CD1c-positive myeloid dendritic cell (primary cell): Measurements from ENCODE around the gene SEMA6A.
A peak's percentile ranks its signal among the peaks of the same experiment; 100 is the strongest.

Source experiments
- DNase-seq: peaks from one replicate; pipeline ENCODE4 v3.0.0-alpha.2; 2016; ENCODE audit errors: extremely low spot score

The SEMA6A gene

DNA sequence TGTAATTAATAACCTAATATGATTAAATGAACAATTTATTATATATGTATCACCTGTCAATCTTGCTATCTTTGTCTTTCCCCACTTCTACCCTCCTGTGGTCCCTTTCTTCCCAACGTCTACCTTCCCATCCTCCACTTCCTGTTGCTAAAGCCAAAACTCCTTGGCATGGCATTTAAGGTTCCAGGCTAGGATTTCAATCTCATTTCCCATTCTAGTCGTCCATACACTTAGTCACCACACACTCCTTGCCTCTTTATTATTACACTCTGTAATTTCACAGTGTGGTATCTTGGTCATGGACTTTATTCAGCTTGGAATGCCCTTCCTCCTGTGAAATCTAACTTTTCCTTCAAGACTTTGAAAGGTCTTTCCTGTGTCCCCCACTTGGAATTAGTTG is 115.3 kb downstream of the SEMA6A start:
- no peak for DNase-seq

DNA sequence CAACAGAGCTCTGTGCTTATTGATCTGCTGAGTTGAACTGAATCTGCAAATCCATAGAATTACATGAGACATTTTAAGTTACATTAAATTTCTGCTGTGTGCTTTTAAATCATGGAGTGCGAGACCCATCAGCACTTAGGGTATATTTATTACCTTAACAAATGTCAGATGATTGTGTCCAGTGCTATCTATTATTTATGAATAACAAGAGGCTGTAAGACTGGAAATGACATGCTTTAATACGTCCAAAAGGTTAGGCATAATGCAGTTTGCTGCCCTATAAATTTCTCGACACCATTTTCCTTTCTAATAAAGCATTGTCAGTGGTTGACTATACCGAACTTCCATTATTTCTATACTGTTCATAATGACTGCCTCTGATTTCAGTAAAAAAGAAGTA is 117.6 kb downstream of the SEMA6A start:
- no peak for DNase-seq

DNA sequence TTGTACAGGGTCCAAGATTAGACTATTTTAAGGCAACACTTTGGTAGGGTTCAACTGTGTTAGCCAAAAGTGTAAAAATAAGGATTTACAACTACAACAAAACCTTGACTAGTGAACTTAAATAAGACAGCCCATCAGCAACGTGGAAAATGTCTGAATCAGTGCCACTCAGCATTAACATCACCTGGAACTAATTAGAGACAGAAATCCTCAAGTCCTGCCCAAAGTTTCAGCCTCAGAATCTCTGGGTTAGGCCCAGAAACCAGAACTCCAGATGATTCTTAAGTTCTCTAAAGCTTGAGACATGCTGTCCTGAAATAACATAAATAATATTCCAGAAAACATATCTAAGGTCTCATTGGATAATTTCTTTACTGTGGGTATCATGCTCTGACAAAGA is 118.6 kb downstream of the SEMA6A start:
- DNase-seq = no peak

DNA sequence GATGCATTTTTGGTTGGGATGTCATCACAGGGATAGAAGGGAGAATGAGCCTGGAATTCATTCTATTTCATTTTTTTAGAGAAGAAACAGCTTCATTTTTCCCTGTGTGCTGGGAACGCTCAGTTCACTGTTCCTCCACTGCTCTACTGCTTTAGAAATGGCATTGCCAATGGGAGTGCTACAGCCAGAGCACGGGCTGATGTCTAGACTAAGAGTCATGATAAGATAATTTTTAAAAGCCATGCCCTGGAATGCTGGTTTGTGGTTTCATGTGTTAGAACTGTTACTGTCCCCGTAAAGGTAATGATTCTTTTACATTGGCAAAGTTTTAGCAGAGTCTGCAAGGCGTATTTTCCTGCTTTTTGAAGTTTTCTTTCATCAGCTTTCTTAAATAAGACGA is 119.6 kb downstream of the SEMA6A start:
- no peak for DNase-seq

DNA sequence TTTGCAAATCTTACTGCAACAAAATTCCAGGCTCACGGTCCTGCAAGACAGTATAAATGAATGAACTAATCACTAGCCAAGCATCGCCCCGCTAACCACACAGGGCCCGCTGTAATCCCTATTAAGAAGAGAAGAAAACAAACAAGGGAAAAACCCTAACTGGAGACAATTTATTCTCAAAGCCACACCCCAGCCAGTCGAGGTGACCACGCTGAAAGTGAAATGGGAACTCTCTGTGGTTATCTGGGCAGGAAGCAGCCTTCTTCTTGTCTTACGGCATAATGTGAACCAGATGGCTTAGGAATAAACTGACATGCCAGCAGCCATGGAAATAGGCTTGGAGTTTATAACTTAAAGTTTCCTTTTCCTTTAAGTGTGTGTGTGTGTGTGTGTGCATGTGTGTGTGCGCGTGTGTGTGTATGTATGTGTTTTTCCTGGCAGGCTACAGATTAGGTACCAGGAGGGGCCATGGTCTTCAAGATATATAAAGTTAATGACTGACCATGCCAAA is 120.2 kb downstream of the SEMA6A start:
- DNase-seq = peak; percentile 16

DNA sequence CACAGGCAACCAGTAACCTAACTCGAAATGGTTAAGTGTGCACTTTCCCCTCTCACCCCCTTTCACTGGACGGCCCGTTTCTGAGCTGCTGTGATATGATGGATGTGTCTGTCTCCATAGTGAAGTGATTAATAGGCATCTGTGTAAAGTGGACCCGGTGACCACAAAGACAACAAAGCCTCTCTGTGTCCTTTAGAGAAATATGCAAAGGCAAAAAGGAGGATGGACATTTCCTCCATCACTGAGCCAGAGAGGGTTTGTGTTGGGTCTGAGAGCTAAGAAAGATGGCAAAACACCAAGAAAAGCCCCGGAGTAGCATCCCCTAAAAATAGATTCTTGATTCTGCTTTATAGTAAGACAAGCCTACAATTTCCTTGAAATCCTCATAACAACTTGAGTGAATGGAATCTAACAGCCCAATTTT is 120.6 kb downstream of the SEMA6A start:
- no peak for DNase-seq

DNA sequence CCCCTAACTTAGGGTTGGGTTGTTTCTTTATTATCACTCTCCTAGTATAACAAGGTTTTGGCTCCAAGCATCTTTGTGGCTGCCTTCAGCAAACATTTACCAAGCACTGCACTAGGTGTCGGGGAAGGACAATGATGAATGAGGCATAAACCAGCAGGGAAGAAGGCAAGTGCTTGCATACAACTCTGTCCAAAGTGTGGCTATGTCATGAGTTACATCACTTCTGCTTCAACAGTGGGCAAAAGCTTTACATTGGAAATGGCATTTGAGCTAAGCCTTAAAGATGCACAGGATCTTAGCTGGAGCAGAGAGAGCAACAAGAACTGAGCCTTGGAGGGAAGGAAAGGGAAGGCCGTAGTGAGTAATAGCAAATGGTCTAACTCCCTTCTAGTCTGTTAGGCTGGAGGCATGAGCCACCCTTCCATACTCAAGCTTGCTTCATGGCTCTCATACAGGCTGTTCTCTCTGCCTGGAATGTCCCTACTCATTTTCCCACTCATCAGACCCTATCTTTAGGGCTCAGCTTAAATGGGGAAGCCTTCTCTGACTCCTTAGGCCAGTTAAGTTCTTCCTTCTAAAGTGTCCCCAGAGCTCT is 121.8 kb downstream of the SEMA6A start:
- DNase-seq = no peak

DNA sequence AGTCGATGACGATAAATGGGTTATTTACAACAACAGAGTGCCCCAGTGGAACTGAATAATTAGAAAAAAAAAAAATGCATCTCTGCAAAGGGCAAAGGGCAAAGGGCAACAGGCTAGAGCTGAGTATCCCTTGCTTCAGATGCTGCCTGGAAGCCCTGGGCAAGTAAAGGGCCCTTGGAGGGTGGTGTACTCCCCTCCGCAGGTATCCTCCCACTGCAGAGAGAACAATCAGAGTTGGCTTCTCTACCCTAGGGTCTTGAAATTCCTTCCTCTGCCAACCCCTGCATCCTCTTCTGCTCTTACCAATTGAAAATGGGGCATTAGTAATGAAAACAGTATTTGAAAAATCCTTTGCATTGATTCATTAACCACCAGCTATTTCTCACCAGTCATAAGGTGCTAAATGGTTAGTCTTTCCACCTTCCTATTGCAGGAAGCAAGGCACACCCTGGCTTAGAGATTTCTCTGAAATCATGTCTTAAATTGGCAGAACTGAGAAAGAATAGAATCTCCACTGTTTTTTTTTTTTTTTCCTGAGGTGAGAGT is 122.6 kb downstream of the SEMA6A start:
- DNase-seq = no peak

DNA sequence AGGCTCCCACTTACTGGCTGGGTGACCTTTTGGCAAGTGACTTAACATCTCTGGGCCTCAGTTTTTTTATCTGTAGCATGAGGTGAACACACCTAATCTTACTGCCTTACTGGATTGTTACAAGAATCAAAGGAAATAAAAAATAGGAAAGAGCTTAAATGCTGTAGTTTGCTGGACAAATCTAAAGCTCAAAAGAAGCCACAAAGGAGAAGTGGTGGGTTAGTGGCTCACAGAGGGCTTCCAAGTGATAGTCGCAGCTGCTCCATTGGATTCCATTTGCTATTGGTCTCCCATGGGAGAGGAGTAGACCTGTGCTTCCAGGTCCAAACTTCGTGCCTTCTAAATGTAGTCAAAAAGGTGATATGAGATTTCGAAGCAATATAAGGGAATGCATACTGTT is 123.6 kb downstream of the SEMA6A start:
- no peak for DNase-seq

DNA sequence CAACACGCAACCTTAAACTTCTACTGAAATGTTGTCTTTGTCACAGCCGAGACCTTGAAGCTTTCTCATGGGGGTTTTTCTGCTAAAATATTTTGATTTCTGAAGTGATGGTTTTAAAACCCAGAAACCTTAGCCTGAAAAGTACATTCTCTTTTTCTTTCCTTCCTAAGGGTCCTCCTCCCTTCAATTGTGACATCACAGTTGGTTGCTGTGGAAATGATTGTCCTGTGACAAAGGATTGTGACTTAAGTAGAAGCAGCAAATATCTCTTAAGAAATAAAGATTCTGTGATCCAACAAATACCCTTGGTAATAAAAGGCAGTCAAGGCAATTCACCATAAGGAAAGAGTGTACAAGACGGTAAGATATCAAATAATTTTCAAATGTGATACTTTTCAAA is 125.2 kb downstream of the SEMA6A start:
- no peak for DNase-seq

DNA sequence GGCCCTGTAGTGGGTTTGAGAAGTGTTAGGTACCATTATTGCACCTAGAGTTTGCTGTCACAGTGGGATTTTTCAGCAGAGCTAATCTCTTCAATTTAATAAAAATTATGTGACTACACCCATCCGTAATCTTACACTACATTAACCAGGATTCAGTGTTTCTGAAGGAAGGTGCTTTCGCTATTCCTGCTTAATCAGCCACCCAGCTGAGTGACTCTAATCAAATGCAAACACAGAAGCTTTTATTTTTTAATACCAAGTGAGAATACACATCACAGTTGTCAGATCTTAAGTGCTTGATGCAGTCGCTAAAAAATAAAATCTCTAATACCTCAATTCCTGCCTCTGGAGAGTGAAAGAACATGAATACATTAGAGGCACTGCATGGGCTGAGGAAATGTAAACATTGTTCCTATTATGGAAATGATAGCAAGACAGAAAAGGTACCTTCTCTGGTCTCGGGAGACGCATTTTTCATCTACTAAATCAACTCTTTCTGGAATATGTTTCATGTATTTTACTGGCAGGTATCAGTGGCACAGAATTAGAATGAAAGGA is 125.7 kb downstream of the SEMA6A start:
- DNase-seq = no peak

DNA sequence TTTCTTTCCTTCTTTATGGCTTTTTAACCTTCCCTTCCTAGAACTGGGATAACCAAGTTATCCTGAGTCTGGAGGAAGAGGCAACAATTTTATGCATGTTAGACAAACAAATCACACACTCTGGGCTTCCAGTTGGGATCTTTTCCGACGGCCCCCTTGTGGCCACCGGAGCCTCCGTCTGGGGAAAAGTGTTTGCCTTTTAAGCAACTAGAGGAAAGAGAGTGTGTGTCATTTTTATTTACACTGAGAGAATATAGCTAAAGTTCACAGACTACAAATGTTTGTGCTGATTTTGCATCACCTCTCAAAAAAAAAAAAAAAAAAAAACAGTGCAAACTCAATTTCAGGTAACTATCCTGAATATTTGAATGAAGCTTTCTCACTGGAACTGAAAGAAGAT is 126.2 kb downstream of the SEMA6A start:
- DNase-seq = no peak

DNA sequence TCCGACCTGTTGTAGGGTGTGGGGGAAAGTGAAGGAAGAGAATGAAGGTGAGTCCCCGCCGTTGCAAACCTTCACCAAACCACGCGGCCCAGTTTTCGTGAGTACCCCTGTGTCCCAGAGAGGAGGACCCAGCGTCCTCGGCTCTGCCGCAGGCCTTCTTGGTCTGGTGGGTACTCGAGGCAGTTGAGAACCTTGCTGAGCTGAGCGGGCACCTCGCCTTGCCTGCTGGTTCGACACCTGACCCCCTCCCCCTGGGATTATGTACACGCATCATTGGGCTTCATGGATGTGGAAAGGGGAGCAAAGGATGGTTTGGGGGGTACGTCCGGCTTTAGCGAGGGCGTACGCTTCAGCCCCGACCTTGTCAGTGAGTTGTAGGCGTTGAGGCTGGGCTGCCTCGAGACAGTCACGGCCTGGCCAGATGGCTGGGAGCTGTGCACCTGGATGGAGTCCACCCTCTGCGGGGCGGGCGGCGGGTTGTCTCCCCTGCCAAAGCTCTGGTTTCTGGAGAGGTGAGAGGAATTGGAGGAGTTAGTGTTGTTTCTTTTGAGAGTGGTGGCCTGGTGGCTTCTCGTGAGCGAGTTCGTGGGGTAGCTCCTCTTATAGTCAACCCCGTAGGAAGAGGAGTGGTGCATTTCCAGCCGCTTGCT is 128.1 kb downstream of the SEMA6A start:
- DNase-seq = no peak

DNA sequence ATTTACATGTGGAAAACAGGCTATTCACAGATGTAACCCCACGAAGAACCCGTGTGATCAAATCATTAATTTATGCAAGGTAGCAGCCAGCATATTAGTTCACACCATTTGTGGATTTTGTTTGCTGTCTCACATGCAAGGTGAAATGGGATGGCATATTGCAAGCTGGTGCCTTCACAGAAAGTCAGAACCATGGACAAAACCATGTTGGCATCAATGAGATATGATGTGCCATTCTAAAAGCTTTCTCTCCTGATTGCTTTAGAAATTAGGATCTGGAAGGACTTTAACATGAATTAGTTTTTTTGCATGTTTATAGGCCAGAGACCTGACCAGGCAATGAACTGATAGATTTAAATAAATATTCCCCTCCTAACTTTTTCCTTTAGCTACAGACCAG is 129.3 kb downstream of the SEMA6A start:
- no peak for DNase-seq

DNA sequence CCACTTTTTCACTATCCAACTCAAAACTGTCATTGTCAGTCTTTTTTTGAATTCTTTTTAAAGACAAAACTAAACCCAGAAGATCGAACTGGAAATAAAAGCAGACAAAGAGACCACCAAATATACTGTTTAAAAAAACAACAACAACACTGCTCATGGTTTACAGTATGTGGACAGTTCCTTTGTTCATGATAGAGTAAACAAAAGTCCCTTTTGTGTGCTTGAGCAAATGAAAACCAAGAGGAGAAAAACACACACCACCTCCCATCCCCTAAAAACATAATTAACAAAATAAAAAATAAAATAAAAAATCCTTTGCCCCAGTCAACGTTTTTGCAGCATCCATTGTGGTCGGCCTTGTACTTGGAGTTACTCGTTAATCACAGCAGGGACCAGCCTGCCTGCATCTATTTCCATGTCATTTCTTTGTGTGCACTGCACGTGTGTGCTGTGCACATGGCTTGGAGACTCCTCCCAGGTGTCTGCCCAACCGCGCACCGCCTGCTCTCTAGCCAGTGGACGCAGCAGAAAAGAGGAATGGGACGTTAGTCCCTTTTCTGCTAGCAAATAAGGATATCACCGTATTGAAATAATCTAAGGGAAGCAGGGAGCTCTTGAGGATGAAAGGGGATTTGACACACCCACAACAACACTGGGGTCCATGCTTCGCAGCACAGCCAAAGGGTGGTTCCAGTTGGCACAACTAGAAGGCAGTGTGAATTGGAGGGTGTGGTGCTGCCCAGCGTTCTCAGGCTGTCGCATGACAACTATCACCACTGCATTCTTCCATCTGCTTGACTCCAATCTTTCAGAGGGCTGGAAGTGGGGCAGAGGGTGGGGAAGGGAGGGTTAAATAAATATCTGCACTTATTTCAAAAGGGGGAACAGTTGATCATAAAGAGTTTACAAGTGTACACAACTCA is 130.0 kb downstream of the SEMA6A start:
- no peak for DNase-seq

DNA sequence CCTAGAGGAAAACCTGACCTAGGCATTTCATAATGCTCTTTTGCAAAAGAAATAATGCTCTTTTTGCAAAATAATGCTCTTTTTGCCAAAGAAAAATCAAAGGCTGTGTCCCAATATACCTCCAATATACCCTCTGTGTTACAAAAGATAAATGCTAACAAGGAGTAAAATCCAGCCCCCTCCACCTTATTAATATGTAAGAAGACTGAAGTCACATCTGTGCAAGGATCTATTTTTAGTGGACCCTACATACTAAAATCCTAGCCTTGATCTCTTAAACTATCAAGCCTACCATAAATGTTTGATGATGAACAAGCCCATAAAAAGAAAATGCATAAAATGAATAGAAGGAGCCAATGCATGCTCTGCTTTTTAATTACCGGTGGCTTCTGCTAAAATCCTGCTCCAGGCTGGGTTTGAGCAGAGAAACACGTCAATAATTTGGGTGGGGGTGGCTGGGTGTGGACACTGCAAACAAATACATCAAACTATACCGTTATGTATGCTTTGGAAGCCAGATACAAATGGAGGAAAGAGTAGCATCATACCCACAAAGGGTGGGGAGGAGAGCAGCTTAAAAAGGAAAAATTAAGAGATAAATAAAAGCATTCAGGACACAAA is 131.6 kb downstream of the SEMA6A start:
- no peak for DNase-seq

DNA sequence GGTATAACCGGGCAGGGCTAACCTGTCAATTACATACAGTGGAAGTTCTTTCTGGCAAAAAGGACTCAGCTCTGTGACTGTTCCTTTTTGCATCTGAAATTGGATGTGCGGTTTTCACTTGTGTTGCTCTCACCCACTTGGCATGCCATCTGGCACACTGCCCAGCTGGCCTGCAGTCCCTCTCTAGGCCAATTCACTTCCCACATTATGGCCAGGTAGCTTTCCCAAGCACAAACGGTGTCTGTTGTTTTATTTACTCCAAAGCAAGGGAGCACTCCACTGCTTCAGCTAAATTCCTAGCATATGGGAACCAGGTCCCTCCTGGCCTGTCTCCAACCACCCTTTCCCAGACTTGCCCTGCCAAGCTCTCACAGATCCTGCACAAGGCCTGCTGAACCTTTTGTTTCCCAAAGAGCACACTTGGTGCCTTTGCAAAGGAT is 132.5 kb downstream of the SEMA6A start:
- no peak for DNase-seq

DNA sequence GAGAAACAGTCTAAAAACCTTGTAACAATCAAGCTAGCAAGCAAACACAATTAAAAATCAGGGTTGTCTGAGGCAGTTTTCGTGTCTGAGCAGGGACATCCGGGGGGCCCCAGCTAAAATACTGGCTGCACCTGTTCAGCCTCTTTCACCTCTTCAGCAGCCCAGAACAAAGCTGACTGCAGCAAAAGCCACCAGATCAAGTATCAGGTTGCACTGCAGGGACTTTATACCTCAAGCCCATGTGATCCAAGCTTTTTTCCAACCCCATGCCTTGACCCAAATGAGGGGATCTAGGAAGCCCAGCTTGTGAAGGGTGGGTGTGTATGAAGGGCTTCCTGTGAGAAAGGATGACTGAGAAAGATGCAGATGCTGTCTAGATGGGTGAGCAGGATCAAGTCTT is 133.4 kb downstream of the SEMA6A start:
- DNase-seq = no peak

DNA sequence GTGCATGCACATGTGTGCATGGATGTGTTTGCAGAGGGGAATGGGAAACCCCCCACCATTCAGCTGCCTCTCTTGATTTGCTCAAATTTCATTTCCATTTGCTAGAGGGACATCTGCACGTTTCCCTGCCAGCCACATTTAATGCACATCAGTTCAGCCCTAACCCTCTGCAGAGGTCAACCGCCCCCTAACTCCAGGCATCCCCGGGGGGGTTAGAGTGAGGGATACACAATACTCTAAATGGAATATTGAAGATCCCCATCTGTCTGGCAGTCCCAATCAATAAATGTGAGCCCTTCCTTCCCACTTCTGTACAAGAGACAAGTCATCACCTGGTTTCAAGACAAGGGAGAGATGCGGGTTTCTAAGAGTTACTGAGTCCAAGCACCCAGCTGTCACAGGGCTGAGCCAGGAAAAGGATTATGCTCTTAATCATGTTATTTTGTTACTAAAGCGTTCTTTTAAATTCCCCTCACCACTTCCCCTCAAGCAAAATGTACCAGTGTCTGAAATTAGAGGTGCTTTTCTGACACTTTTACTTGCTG is 134.1 kb downstream of the SEMA6A start:
- DNase-seq = no peak

DNA sequence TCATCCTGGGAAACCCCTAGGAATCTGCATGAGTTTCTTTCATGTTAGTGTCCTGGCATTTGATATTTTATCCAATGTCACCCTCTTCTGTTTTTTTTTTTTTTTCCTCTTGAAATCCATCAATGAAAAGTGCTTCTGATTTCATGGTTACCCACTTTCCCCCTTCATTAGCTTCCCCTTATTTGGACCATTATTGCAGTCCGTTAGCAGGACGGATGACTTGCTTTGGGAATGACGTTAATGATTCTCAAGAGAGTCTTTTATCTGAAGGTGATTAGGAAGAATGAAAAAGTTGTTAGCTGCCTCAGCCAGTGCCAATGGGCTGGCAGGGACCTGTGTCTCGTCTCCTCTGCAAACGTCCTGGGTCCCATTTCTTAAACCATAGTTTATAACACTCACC is 134.7 kb downstream of the SEMA6A start:
- no peak for DNase-seq

DNA sequence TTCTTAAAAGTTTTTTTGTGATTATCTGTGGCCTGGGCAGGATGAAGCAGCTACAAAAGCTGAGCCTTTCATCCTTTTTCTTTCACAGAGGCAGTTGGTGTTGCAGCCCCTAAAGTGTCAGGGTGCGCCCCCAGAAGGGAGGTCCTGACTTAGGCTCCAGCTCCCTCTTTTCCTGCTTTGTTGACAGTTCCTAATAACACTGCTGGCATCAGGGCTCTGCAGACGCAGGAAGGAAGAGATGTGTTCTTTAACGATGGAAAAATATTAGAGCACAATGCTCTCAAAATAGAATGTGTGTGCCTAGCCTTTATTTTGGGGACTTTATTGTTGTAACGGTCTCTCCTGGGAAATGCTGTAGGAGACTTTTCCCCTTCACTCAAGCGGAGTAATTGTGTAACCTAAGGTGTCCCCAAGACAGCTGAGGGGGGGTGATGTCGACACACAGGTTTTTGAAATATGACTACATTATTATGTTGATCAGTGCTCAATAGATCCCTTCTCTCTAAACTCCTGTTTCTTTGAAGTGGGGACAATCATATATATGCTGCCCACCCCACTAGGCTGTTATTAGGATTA is 135.6 kb downstream of the SEMA6A start:
- DNase-seq = no peak
